ENCODE measurements around the gene ZNF83.
"Not testable (repeated sequence)": the region's sequence is repeated elsewhere in the genome, so short reads cannot be mapped to it uniquely, and the experiment has no call there.

The ZNF83 gene

GRCh38 chr19:52637718-52638585 lies at the start of gene ZNF83:
Gene ZNF83, minus strand, starts transcription at chr19:52638355.
- DNase-seq: peak; percentile 85

GRCh38 chr19:52687684-52688083 lies 49.5 kb upstream of the ZNF83 start:
- DNase-seq: no peak

- DNase-seq: no peak
Measured at GRCh38 chr19:52685811-52686210, 47.7 kb upstream of the ZNF83 start.

GRCh38 chr19:52681216-52681615 lies 43.1 kb upstream of the ZNF83 start:
- DNase-seq: not testable (repeated sequence)

- no peak for DNase-seq
Measured at GRCh38 chr19:52679598-52679997, 41.4 kb upstream of the ZNF83 start.

- not testable (repeated sequence) for DNase-seq
Measured at GRCh38 chr19:52675239-52675638, 37.1 kb upstream of the ZNF83 start.

- no peak for DNase-seq
Measured at GRCh38 chr19:52673014-52673413, 34.9 kb upstream of the ZNF83 start.

GRCh38 chr19:52670046-52670445 lies 31.9 kb upstream of the ZNF83 start:
- no peak for DNase-seq

- DNase-seq: no peak
Measured at GRCh38 chr19:52669586-52669985, 31.4 kb upstream of the ZNF83 start.

GRCh38 chr19:52667972-52668371 lies 29.8 kb upstream of the ZNF83 start:
- DNase-seq: no peak

- DNase-seq: no peak
Measured at GRCh38 chr19:52666506-52666905, 28.4 kb upstream of the ZNF83 start.

GRCh38 chr19:52665529-52665928 lies 27.4 kb upstream of the ZNF83 start:
- DNase-seq: no peak

- no peak for DNase-seq
Measured at GRCh38 chr19:52665027-52665426, 26.9 kb upstream of the ZNF83 start.

GRCh38 chr19:52664461-52664860 lies 26.3 kb upstream of the ZNF83 start:
- DNase-seq: no peak

- no peak for DNase-seq
Measured at GRCh38 chr19:52662631-52663030, 24.5 kb upstream of the ZNF83 start.

- no peak for DNase-seq
Measured at GRCh38 chr19:52660981-52661380, 22.8 kb upstream of the ZNF83 start.

- DNase-seq: no peak
Measured at GRCh38 chr19:52659013-52659412, 20.9 kb upstream of the ZNF83 start.

GRCh38 chr19:52658595-52658994 lies 20.4 kb upstream of the ZNF83 start:
- no peak for DNase-seq

- DNase-seq: no peak
Measured at GRCh38 chr19:52653161-52653560, 15.0 kb upstream of the ZNF83 start.

GRCh38 chr19:52651956-52652355 lies 13.8 kb upstream of the ZNF83 start:
- DNase-seq: no peak

GRCh38 chr19:52648336-52649016 lies 10.3 kb upstream of the ZNF83 start:
- DNase-seq: no peak

- DNase-seq: no peak
Measured at GRCh38 chr19:52646571-52647217, 8.5 kb upstream of the ZNF83 start.

- no peak for DNase-seq
Measured at GRCh38 chr19:52640916-52641315, 2.8 kb upstream of the ZNF83 start.

GRCh38 chr19:52639996-52640395 lies 1.8 kb upstream of the ZNF83 start:
- no peak for DNase-seq
